Liver (tissue), 3 donors: ENCODE results near the gene INSYN1.

Source experiments
- GABPA ChIP-seq, 2 donors: IDR thresholded peaks in 1 of 2; conservative IDR thresholded peaks in 1 of 2; 2 replicates each; pipeline ENCODE4 v1.6.1; 2016; ENCODE audit warnings: antibody characterized with exemption in 2 of 2, mild to moderate bottlenecking in 1 of 2, moderate library complexity in 1 of 2
- JUND ChIP-seq, 2 donors: IDR thresholded peaks; 2 replicates each; pipeline ENCODE4 v1.6.1; 2016; ENCODE audit warnings: antibody characterized with exemption in 2 of 2
- NR2F2 ChIP-seq: IDR thresholded peaks from 2 replicates; pipeline ENCODE4 v1.6.1; 2016; ENCODE audit warnings: antibody characterized with exemption
- RAD21 ChIP-seq, 2 donors: IDR thresholded peaks; 2 replicates each; pipeline ENCODE4 v1.6.1; 2016; ENCODE audit warnings: antibody characterized with exemption in 2 of 2, mild to moderate bottlenecking in 2 of 2
- SP1 ChIP-seq: IDR thresholded peaks from 2 replicates; pipeline ENCODE4 v1.6.1; 2018; ENCODE audit warnings: antibody characterized with exemption, mild to moderate bottlenecking
- YY1 ChIP-seq: IDR thresholded peaks from 2 replicates; pipeline ENCODE4 v1.6.1; 2016; ENCODE audit warnings: antibody characterized with exemption, mild to moderate bottlenecking
- TF ChIP-seq, protein P1 (sequence below): fragments of 150-350 bp; IDR thresholded peaks from 2 replicates; pipeline ENCODE4 v1.5.1; 2017; ENCODE audit warnings: improper control_type of control experiment, low read depth, low read length; ENCODE audit not compliant: missing input control
- TF ChIP-seq, protein P2 (sequence below): IDR thresholded peaks from 2 replicates; pipeline ENCODE4 v1.6.1; 2016; ENCODE audit warnings: antibody characterized with exemption, mild to moderate bottlenecking
- TF ChIP-seq, protein P3 (sequence below): IDR thresholded peaks from 2 replicates; pipeline ENCODE4 v1.6.1; 2016; ENCODE audit warnings: antibody characterized with exemption
- TF ChIP-seq, protein P4 (sequence below): IDR thresholded peaks from 2 replicates; pipeline ENCODE4 v1.6.1; 2016; ENCODE audit warnings: antibody characterized with exemption
- donor health status: healthy.
- donor health status: healthy.

- TF ChIP-seq RAD21 (IDR thresholded peaks at IDR 0.05), result no peak
- TF ChIP-seq SP1, result no peak
- TF ChIP-seq YY1, result no peak
- TF ChIP-seq, protein P1, sequence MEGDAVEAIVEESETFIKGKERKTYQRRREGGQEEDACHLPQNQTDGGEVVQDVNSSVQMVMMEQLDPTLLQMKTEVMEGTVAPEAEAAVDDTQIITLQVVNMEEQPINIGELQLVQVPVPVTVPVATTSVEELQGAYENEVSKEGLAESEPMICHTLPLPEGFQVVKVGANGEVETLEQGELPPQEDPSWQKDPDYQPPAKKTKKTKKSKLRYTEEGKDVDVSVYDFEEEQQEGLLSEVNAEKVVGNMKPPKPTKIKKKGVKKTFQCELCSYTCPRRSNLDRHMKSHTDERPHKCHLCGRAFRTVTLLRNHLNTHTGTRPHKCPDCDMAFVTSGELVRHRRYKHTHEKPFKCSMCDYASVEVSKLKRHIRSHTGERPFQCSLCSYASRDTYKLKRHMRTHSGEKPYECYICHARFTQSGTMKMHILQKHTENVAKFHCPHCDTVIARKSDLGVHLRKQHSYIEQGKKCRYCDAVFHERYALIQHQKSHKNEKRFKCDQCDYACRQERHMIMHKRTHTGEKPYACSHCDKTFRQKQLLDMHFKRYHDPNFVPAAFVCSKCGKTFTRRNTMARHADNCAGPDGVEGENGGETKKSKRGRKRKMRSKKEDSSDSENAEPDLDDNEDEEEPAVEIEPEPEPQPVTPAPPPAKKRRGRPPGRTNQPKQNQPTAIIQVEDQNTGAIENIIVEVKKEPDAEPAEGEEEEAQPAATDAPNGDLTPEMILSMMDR, result no peak
- TF ChIP-seq, protein P2, sequence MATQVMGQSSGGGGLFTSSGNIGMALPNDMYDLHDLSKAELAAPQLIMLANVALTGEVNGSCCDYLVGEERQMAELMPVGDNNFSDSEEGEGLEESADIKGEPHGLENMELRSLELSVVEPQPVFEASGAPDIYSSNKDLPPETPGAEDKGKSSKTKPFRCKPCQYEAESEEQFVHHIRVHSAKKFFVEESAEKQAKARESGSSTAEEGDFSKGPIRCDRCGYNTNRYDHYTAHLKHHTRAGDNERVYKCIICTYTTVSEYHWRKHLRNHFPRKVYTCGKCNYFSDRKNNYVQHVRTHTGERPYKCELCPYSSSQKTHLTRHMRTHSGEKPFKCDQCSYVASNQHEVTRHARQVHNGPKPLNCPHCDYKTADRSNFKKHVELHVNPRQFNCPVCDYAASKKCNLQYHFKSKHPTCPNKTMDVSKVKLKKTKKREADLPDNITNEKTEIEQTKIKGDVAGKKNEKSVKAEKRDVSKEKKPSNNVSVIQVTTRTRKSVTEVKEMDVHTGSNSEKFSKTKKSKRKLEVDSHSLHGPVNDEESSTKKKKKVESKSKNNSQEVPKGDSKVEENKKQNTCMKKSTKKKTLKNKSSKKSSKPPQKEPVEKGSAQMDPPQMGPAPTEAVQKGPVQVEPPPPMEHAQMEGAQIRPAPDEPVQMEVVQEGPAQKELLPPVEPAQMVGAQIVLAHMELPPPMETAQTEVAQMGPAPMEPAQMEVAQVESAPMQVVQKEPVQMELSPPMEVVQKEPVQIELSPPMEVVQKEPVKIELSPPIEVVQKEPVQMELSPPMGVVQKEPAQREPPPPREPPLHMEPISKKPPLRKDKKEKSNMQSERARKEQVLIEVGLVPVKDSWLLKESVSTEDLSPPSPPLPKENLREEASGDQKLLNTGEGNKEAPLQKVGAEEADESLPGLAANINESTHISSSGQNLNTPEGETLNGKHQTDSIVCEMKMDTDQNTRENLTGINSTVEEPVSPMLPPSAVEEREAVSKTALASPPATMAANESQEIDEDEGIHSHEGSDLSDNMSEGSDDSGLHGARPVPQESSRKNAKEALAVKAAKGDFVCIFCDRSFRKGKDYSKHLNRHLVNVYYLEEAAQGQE, result no peak
- no peak for TF ChIP-seq GABPA (IDR thresholded peaks at IDR 0.05 in 1 of 2, conservative IDR thresholded peaks at IDR 0.05 in 1 of 2)
- TF ChIP-seq, protein P3, sequence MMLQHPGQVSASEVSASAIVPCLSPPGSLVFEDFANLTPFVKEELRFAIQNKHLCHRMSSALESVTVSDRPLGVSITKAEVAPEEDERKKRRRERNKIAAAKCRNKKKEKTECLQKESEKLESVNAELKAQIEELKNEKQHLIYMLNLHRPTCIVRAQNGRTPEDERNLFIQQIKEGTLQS, result no peak
- no peak for TF ChIP-seq NR2F2
- TF ChIP-seq JUND (IDR thresholded peaks at IDR 0.05), result no peak
- TF ChIP-seq, protein P4, sequence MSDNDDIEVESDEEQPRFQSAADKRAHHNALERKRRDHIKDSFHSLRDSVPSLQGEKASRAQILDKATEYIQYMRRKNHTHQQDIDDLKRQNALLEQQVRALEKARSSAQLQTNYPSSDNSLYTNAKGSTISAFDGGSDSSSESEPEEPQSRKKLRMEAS, result no peak
Measured at GRCh38 chr15:73767806-73768501, 14.8 kb upstream of the INSYN1 start.
